HG03159 (cell line): ENCODE measurements around the gene RPS28.

Experiments
- ATAC-seq: cut with Tn5 transposase; IDR thresholded peaks from one replicate; pipeline ENCODE4 v1.9.1; 2021; ENCODE audit warnings: mild to moderate bottlenecking, moderate library complexity; ENCODE audit not compliant: unreplicated experiment

The RPS28 gene

GRCh38 chr19:8370176-8371010 is 49.1 kb downstream of the RPS28 start:
- no peak for ATAC-seq

DNA sequence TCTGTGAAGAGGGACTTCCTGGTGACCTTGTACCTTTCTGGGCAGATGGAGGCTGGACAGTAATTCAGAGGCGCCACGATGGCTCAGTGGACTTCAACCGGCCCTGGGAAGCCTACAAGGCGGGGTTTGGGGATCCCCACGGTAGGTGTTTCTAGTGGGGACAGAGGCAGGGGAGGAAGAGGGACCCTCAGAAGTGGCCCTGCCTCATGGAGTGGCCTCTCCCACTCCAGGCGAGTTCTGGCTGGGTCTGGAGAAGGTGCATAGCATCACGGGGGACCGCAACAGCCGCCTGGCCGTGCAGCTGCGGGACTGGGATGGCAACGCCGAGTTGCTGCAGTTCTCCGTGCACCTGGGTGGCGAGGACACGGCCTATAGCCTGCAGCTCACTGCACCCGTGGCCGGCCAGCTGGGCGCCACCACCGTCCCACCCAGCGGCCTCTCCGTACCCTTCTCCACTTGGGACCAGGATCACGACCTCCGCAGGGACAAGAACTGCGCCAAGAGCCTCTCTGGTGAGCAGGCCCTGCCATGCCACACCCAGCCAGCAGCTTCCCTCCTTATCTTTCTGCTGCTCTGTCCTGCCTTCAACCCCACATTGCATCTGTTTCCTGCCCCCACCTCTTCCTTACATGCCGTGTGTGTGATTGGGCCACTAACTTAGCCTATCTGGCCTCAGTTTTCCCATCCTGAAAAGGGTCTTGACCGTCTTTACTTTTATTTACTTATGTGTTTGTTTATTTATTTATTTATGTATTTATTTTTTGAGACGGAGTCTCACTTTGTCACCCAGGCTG is 49.9 kb downstream of the RPS28 start:
- no peak for ATAC-seq
